T1000 (cell line): Measurements from ENCODE around the gene WDR33.

Experiments used
- DNase-seq: peaks from one replicate; lab custom pipeline; 2025; ENCODE audit warnings: mixed read lengths; lab: John Stamatoyannopoulos, UW

Gene WDR33

GRCh38 chr2:127719301-127720218, 91.4 kb downstream of the WDR33 start:
- DNase-seq = no peak

DNA sequence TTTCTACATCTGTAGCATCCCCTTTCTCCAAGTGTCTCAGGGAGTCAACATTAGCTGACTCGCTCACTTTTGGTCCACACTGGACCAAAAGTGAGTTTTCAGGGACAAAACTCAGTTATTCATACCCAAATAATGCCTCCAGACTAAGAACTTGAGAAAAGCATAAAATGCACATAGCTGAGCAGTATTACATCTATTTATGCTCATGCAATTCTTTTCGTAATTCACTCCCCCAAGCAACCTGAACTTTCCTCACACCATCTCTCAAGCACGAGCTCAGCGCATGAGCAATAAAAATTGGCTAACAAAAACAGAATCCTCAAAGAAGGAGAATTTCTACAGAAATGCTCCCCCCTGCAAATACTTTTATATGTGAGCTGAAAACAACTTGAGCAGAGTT, 92.7 kb downstream of the WDR33 start:
- no peak for DNase-seq

- DNase-seq = no peak
Observed at GRCh38 chr2:127715778-127716449, 95.1 kb downstream of the WDR33 start.

GRCh38 chr2:127713562-127713961, 97.4 kb downstream of the WDR33 start:
- DNase-seq = no peak

DNA sequence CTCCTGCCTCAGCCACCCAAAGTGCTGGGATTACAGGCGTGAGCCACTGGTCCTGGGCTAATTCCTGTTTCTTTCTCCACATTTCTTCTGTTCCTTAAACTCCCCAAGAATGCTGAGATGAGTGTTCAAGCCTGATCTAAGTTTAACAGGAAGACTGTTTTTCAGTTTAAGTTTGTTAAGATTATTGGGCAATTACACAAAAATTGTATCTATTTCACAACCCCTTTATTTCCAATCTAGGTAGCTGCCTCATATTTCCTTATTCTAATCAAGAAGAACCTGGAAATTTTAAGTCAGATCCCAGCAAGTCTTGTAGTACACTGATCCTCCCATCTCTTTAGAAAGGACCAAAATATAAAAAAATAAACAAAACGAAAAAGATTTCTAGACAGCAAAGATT, 98.0 kb downstream of the WDR33 start:
- DNase-seq = no peak

DNA sequence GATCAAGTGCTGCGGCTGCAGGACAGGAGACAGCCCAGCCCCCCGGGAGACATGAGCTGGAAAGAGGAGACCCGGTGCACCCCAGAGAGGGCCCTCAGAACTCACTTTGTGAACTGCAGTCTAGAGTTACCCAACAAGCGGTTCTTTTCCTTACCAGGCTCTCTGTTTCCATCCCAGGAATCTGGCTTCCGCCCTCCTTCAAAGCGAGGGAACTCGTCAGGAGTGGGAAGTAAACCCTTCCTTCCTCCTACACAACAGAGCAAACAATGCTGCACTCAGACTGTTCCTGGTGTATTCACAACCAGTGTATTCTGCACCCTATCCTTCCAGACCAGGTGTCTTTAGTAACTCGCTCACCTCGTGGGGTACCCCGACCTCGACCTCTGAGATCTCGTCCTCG, 101.6 kb downstream of the WDR33 start:
- no peak for DNase-seq

- DNase-seq = no peak
Observed at GRCh38 chr2:127707890-127708648, 102.9 kb downstream of the WDR33 start.

- no peak for DNase-seq
Observed at GRCh38 chr2:127706215-127706990, 104.6 kb downstream of the WDR33 start.

- DNase-seq = no peak
Observed at GRCh38 chr2:127705391-127706065, 105.4 kb downstream of the WDR33 start.

DNA sequence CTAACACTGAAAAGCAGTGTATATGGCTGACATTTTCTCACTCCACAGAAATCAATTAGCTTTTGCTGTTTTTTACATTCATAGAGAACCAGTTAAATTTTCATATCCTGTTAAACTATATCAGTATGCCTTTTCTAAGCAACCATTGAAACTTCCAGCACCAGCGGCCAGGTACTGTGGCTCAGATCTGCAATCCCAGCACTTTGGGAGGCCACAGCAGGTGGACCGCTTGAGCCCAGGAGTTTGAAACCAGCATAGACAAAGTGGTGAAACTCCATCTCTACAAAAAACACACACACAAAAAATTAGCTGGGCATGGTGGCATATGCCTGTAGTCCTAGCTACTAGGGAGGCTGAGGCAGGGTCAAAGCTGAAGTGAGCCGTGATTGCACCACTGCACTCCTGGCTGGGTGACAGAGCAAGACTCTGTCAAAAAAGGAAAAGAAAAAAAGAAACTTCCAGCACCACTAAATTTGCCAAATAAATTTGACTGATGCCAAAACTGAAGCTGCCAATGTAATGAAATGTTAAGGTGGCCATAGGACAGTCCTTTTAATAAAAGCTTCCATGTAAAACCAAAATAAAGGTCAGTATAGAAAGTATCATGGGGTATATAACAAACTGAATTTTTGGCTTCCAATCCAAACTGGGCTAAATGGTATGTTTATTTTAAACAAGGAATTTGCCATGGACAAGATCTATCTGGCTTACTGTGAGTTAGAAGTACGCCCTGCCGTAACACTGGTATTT, 106.2 kb downstream of the WDR33 start:
- DNase-seq = no peak

- no peak for DNase-seq
Observed at GRCh38 chr2:127703282-127703681, 107.7 kb downstream of the WDR33 start.

- DNase-seq = no peak
Observed at GRCh38 chr2:127702395-127703009, 108.5 kb downstream of the WDR33 start.

- DNase-seq = no peak
Observed at GRCh38 chr2:127701651-127702394, 109.1 kb downstream of the WDR33 start.

DNA sequence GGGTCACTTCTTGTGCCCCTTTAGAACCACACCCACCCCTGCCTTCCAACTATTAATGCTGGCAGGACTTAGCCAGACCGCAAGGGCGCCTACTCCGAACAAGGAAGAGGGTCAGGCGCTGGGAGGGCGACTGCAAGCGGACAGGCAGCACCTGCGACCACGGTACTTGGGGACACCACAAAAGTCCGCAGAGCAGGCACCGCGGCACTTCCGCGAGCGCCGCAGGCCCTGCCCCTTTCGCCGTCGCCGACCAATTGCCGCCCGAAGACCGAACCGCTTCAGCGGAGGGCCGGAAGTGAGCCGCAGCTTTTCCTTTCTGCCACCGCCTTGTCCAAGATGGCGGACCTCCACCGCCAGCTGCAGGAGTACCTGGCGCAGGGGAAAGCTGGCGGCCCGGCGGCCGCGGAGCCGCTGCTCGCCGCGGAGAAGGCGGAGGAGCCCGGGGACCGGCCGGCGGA, 109.7 kb downstream of the WDR33 start, which contains the start of gene SFT2D3:
Gene SFT2D3 (plus strand): TSS at position 305 of the 458 bp plus-strand sequence. CDS start 32 bp downstream, at position 337.
- peak; percentile 77 for DNase-seq

DNA sequence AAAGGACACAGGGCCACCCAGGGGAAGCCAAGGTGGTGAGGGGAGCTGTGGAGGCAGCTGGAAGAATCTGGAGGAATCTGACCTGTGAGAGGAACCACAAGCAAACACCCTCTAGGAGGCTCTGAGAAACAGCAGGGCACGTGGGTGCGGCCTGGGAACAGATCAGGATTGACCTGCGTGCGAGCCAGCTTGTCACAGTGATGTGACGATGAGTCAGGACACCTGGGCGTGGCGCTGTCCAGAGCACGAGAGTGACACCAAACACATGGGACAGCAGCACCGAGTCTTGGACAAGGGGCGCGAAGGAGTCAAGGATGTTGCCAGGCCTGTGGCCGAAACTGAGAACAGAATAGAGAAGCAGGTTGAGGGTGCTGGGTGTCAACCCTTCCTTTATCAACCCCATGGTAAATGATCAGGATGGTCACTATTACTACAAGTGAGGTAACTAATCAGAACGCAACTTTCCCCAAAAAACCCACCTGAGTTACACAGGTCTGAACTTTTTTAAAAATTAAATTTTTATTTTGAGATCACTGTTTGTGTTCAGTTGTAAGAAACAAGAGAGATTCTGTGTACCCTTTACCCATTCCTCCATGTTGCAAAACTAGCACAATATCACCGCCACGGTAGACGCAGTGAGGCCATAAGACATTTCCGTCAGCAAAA, 110.3 kb downstream of the WDR33 start:
- DNase-seq = no peak

DNA sequence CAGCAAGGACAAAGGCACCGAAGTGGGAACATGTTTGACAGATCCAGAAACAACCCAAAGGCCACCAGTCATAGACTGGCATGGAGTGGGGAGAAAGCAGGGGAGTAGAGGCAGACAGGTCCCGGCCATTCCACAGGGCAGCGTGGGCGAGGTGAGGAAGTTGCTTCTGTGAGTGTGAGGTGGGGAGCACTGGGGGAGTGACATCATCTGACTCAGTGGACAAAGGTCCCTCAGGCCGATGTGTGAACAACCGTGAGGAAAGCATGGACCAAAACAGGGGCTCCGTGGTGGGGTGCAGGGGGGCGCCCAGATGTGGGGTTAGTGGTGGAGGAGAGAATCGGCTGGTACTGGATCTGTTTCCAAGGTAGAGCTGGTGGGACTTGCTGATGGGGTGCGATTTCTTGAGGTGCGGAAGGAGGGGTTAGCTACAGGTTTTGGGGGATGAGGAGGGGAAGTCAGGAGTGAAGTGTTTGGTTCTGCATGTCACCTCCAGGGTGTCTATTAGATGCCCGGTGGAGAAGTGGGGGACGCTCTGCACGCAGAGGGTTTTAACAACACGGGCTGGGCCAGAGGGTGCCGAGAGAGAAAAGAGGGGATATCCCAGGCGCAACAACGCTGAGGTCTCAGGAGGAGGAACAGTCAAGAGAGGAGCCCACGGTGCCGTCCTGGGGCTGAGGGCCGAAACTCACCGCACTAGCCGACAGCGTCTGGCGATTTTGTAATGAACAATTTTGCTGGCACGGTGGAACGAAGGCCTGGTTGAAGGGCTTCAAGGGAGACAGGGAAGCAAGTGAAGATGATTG, 112.2 kb downstream of the WDR33 start:
- no peak for DNase-seq

- no peak for DNase-seq
Observed at GRCh38 chr2:127697482-127698180, 113.3 kb downstream of the WDR33 start.
